Measurements from ENCODE around the gene BNC2. TPM values are rescaled to one million over a fixed set of nuclear protein-coding genes. Genes with fewer than 3 reads are reported as not detected.

The BNC2 gene
- total RNA-seq, 1 donor from 2014 or later = 2.4 TPM

DNA sequence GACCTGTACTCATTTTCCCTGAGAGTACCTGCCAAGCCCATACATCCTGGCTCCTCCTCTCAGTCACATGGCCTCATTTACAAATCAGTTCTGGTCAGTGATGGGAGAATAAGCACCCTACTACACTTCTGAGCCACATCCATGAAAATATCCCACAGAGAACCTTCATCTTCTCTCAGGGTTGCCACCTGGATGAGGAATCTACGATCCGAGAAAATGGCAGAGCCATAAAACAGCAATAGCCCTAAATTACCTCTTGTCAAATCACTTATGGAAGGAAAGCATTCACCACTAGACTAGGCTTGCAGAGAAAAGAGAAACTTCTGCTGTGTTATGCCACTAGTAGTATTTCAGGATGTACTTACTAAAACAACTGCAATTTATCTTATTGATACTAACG lies 324.8 kb downstream of the BNC2 start:
- H3K27ac Mint-ChIP-seq = no peak overlapping the region
- Histone ChIP-seq H2AFZ (replicated peaks) (no peak overlapping the region), H3K9me3 (ENCODE audit: low read depth) (no peaks in the 10 kb centered on the region), H4K20me1 (ENCODE audit: low read depth) (no peaks in the 10 kb centered on the region), H3K27me3 (no peaks in the 10 kb centered on the region), H3F3A (ENCODE audit: low read depth) (no peaks in the 10 kb centered on the region), H3K4me2 (no peak overlapping the region), H3K36me3 (no peaks in the 10 kb centered on the region), H3K27ac (no peak overlapping the region), H3K4me1 (peaks cover 17% of the 10 kb centered on the region), H3K9ac (no peak overlapping the region), H3K4me3 (no peak overlapping the region), H3K79me2 (ENCODE audit: low read depth) (no peaks in the 10 kb centered on the region)
- no peak for TF ChIP-seq EZH2phosphoT487 (IDR thresholded peaks at IDR 0.05)
- TF ChIP-seq EZH2 (IDR thresholded peaks at IDR 0.05) = no peak
- TF ChIP-seq, protein P1, sequence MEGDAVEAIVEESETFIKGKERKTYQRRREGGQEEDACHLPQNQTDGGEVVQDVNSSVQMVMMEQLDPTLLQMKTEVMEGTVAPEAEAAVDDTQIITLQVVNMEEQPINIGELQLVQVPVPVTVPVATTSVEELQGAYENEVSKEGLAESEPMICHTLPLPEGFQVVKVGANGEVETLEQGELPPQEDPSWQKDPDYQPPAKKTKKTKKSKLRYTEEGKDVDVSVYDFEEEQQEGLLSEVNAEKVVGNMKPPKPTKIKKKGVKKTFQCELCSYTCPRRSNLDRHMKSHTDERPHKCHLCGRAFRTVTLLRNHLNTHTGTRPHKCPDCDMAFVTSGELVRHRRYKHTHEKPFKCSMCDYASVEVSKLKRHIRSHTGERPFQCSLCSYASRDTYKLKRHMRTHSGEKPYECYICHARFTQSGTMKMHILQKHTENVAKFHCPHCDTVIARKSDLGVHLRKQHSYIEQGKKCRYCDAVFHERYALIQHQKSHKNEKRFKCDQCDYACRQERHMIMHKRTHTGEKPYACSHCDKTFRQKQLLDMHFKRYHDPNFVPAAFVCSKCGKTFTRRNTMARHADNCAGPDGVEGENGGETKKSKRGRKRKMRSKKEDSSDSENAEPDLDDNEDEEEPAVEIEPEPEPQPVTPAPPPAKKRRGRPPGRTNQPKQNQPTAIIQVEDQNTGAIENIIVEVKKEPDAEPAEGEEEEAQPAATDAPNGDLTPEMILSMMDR (IDR thresholded peaks at IDR 0.05) = no peak
- peaks cover 16% of the 10 kb centered on the region for H3K4me1 Mint-ChIP-seq
- no peaks in the 10 kb centered on the region for H3K9me3 Mint-ChIP-seq
- H3K27me3 Mint-ChIP-seq (ENCODE audit: insufficient read depth, low read depth) = no peaks in the 10 kb centered on the region
- DNase-seq (ENCODE audit: low spot score) = no peak
- H3K4me3 Mint-ChIP-seq = no peak overlapping the region
- H3K36me3 Mint-ChIP-seq = no peaks in the 10 kb centered on the region

DNA sequence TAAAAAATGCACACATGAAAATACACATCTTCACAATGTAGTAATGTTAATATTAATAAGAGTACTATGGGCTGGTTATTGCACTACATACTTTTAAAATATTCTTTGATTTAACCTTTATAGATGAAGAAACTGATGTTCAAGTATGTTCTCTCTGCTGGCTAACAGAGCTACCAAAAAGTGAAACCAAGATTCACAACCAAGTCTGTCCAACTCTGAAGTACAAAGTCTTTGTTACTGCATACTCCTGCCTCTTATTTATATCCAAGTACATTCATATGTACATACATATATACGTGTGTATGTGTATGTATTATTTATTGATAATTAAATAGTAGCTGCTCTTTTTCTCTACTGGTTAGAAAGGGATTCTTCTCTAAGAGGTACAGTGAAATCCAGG lies 325.6 kb downstream of the BNC2 start:
- Mint-ChIP-seq H3K27ac (no peak overlapping the region), H3K4me1 (peaks cover 19% of the 10 kb centered on the region), H3K27me3 (ENCODE audit: insufficient read depth, low read depth) (no peaks in the 10 kb centered on the region), H3K4me3 (no peak overlapping the region), H3K36me3 (no peaks in the 10 kb centered on the region), H3K9me3 (no peaks in the 10 kb centered on the region)
- H3K27me3 ChIP-seq = no peaks in the 10 kb centered on the region
- no peak overlapping the region for H2AFZ ChIP-seq (replicated peaks)
- peaks cover 21% of the 10 kb centered on the region for H3K4me1 ChIP-seq
- DNase-seq (ENCODE audit: low spot score) = no peak
- no peak overlapping the region for H3K4me2 ChIP-seq
- no peak overlapping the region for H3K9ac ChIP-seq
- no peaks in the 10 kb centered on the region for H3F3A ChIP-seq (ENCODE audit: low read depth)
- no peak overlapping the region for H3K27ac ChIP-seq
- TF ChIP-seq EZH2 (IDR thresholded peaks at IDR 0.05) (no peak), EZH2phosphoT487 (IDR thresholded peaks at IDR 0.05) (no peak)
- TF ChIP-seq, protein P1 (IDR thresholded peaks at IDR 0.05) = no peak
- no peaks in the 10 kb centered on the region for H4K20me1 ChIP-seq (ENCODE audit: low read depth)
- no peaks in the 10 kb centered on the region for H3K36me3 ChIP-seq
- no peak overlapping the region for H3K4me3 ChIP-seq
- no peaks in the 10 kb centered on the region for H3K79me2 ChIP-seq (ENCODE audit: low read depth)
- no peaks in the 10 kb centered on the region for H3K9me3 ChIP-seq (ENCODE audit: low read depth)

DNA sequence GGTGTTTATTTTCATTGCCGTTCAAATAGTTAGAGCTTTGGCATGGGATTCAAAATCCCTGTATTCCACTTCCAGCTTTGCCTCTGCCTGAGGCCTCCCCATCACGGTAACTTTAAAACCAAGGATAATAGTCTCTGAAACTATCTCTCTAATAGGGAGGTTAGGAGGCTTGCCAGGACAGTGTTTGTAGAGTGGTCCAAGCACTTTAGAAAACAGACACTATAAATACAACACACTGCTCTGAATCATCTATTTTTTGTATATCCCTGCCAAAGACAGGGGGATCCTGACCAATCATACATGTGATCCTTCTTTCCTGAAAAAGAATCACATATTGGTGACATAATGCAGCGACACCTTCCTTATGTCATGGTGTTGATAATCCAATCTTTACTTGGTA lies 326.8 kb downstream of the BNC2 start:
- TF ChIP-seq, protein P1 (IDR thresholded peaks at IDR 0.05) = no peak
- no peak for TF ChIP-seq EZH2 (IDR thresholded peaks at IDR 0.05)
- no peak for TF ChIP-seq EZH2phosphoT487 (IDR thresholded peaks at IDR 0.05)
- no peaks in the 10 kb centered on the region for H3K27me3 Mint-ChIP-seq (ENCODE audit: insufficient read depth, low read depth)
- Histone ChIP-seq H3F3A (ENCODE audit: low read depth) (no peaks in the 10 kb centered on the region), H3K79me2 (ENCODE audit: low read depth) (no peaks in the 10 kb centered on the region), H3K4me3 (no peak overlapping the region), H3K27ac (no peak overlapping the region), H4K20me1 (ENCODE audit: low read depth) (no peaks in the 10 kb centered on the region), H3K9me3 (ENCODE audit: low read depth) (no peaks in the 10 kb centered on the region), H3K36me3 (no peaks in the 10 kb centered on the region), H2AFZ (replicated peaks) (peak overlapping the region; percentile 18), H3K27me3 (no peaks in the 10 kb centered on the region), H3K9ac (no peak overlapping the region), H3K4me1 (peaks cover 21% of the 10 kb centered on the region), H3K4me2 (no peak overlapping the region)
- no peak for DNase-seq (ENCODE audit: low spot score)
- peaks cover 19% of the 10 kb centered on the region for H3K4me1 Mint-ChIP-seq
- no peak overlapping the region for H3K27ac Mint-ChIP-seq
- H3K36me3 Mint-ChIP-seq = no peaks in the 10 kb centered on the region
- no peaks in the 10 kb centered on the region for H3K9me3 Mint-ChIP-seq
- no peak overlapping the region for H3K4me3 Mint-ChIP-seq
